Kidney epithelial cell (primary cell): Measurements from ENCODE around the gene MFAP4. TPM values are rescaled to one million over a fixed set of nuclear protein-coding genes. Genes with fewer than 3 reads are reported as not detected.
A peak's percentile ranks its signal among the peaks of the same experiment; 100 is the strongest.

ENCODE experiments used
- DNase-seq: peaks from one replicate; pipeline ENCODE4 v3.0.0-alpha.2; 2010; ENCODE audit warnings: low read depth
- H3K27me3 ChIP-seq: 2 replicates; pipeline ENCODE4 v1.6.0; 2011; ENCODE audit warnings: low read length; ENCODE audit not compliant: control insufficient read depth, insufficient read depth
- H3K36me3 ChIP-seq: 2 replicates; pipeline ENCODE4 v1.5.1; 2011; ENCODE audit warnings: low read length; ENCODE audit not compliant: control insufficient read depth, insufficient read depth
- H3K4me3 ChIP-seq: 2 replicates; pipeline ENCODE4 v1.5.1; 2011; ENCODE audit warnings: low read depth, mild to moderate bottlenecking, control low read depth, low read length
- total RNA-seq: library from RNA; depleted of rRNA; stranded (reverse); fragments of >200 nt; gene quantifications from 2 replicates; pipeline ENCODE4 v1.2.3, GENCODE V29; 2015
- TF ChIP-seq, protein P1 (sequence below): IDR thresholded peaks from 2 replicates; pipeline ENCODE4 v1.5.1; 2011; ENCODE audit warnings: mild to moderate bottlenecking, moderate library complexity, low read length, control low read depth, inconsistent platforms; ENCODE audit not compliant: insufficient read depth, poor library complexity, severe bottlenecking

MFAP4 gene
- total RNA-seq, 1 donor from 2014 or later: 1.3 TPM

DNA sequence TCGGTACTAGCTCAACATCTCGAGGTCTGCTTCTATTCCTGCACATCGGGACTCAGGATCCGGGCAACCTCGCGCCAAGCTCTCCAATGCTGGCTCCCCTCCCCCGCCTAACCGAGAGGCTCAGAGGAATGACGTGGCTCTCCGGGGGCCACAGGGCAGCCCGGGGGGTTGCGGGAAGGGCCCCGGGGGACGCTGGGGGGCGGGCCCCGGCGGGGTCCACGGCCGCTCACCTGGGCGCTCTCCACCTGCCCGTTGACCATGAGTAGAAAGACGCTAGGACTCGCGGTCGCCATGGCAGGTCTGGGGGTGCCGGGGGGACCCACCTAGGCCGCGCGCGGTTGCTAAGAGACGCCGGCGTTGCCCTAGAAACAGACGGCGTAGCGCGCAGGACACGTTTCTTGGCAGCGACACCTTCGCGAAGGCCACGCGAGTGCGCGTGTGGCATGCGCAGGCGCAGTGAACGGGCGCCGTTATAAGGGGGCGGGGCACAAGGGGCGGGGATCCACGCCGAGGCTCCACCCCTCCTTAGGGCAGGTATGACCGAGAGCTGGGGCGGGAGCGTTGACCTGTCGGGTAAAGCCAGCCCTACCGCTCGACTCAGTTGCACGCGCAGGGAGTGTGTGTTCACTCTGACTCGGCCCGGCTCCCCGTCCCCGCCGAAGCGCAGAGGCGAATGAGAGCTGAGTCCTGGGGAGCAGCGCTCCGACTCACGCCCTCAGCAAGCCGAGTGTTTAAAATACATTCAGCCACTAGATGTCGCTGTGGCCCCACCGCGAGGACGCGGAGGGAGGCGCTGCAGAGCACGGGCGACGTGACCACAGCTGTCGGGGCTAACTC lies 24.5 kb downstream of the MFAP4 start, which contains the start of gene B9D1:
Gene B9D1, minus strand, starts transcription at position 447 of the 837 bp plus-strand sequence. Its CDS starts 154 bp downstream, at position 293.
- TF ChIP-seq, protein P1, sequence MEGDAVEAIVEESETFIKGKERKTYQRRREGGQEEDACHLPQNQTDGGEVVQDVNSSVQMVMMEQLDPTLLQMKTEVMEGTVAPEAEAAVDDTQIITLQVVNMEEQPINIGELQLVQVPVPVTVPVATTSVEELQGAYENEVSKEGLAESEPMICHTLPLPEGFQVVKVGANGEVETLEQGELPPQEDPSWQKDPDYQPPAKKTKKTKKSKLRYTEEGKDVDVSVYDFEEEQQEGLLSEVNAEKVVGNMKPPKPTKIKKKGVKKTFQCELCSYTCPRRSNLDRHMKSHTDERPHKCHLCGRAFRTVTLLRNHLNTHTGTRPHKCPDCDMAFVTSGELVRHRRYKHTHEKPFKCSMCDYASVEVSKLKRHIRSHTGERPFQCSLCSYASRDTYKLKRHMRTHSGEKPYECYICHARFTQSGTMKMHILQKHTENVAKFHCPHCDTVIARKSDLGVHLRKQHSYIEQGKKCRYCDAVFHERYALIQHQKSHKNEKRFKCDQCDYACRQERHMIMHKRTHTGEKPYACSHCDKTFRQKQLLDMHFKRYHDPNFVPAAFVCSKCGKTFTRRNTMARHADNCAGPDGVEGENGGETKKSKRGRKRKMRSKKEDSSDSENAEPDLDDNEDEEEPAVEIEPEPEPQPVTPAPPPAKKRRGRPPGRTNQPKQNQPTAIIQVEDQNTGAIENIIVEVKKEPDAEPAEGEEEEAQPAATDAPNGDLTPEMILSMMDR: peak; percentile 93

DNA sequence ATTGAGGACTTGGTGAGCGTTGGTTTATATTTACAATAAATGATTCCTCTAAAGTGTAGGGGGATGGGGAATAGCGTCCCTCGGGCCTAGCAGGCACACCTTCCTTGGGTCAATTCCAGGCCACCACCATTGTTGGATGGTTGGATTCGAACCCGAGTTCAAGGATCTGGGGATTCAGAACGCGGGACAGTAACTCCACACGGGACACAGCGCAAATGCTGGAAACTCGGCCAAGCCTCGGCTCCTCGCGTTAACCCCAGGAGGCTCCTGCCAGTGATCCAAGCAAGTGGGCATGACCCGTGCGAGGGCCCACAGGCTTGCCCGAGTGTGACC lies 25.1 kb downstream of the MFAP4 start:
- H3K27me3 ChIP-seq: no peaks in the 10 kb centered on the region
- DNase-seq: no peak
- no peaks in the 10 kb centered on the region for H3K36me3 ChIP-seq
- TF ChIP-seq, protein P1: no peak
- H3K4me3 ChIP-seq: peak overlapping the region; percentile 72

More for the DNA sequence above, 24.5 kb downstream of the MFAP4 start, which contains the start of gene B9D1:
- H3K36me3 ChIP-seq: no peaks in the 10 kb centered on the region
- H3K27me3 ChIP-seq: no peaks in the 10 kb centered on the region
- DNase-seq: no peak
- H3K4me3 ChIP-seq: peak within 1 kb of the TSS; percentile 72

DNA sequence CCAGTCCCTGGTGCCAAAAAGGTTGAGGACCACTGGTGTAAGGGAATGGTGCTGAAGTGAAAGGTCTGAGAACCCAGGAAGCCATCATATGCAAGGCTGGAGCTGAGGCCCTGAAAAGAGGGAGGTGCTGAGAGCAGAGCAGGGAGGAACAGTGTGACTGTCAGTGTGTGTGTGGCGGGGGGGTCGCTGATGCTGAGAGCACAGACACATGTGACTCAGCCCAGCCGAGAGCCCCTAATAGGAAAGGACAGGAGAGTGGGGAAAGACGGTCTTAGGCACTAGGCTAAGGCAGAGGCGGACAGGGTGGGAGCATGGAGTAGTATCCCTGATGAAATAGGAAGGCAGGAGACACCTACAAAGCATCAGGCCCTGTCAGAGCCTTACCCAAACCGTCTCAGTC lies 25.7 kb downstream of the MFAP4 start:
- TF ChIP-seq, protein P1: no peak

DNA sequence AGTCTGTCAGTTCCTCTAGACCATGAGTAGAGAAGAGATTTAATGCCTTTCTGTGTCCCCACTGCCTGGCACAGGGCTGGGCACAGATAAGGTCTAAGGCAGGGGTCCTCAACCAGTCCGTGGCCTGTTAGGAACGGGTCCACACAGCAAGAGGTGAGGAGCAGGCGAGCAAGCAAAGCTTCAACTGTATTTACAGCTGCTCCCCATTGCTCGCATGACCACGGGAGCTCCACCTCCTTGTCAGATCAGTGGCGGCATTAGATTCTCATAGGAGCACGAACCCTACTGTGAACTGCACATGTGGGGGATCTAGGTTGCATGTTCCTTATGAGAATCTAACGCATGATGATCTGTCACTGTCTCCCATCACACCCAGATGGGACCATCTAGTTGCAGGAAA lies 26.2 kb downstream of the MFAP4 start:
- Histone ChIP-seq H3K27me3 (no peaks in the 10 kb centered on the region), H3K4me3 (no peak overlapping the region), H3K36me3 (no peaks in the 10 kb centered on the region)
- TF ChIP-seq, protein P1: no peak
- DNase-seq: no peak

More for the DNA sequence above, 25.7 kb downstream of the MFAP4 start:
- no peaks in the 10 kb centered on the region for H3K36me3 ChIP-seq
- no peak for DNase-seq
- H3K4me3 ChIP-seq: no peak overlapping the region
- no peaks in the 10 kb centered on the region for H3K27me3 ChIP-seq

DNA sequence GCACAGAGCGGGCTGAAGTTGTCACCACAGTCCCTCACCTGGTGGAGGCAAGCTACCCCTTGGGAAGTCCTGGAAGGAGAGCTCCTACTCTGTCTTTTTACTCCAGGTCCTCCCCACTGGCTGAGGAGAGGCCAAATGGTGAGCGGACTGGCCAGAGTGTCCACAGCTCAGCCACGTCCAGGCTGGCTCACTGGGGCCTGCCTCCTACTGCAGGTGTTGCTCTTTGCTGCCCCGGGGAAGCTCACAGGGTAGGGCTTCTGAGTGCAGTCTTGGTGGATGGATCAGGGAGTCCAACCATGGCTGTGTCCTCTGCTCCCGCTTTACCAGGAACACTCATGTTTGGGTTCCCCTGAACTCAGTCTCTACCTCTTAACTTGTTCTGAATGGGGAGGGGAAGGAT lies 27.1 kb downstream of the MFAP4 start:
- no peaks in the 10 kb centered on the region for H3K27me3 ChIP-seq
- TF ChIP-seq, protein P1: no peak
- DNase-seq: no peak
- H3K36me3 ChIP-seq: no peaks in the 10 kb centered on the region
- no peak overlapping the region for H3K4me3 ChIP-seq
